Bronchial epithelial cell (primary cell): ENCODE data around the gene JMY. TPM values are rescaled to one million over a fixed set of nuclear protein-coding genes. Genes with fewer than 3 reads are reported as not detected.

ENCODE experiments used
- DNase-seq: peaks from one replicate; pipeline ENCODE4 v3.0.0-alpha.2; 2010; ENCODE audit warnings: low read depth
- FAIRE-seq: peaks from 2 replicates; lab custom pipeline; 2011; peaks lifted over from hg19 to GRCh38; lab: Jason Lieb, UNC
- H3K27me3 ChIP-seq: 2 replicates; pipeline ENCODE4 v1.5.1; 2011; ENCODE audit warnings: low read length; ENCODE audit not compliant: control insufficient read depth, insufficient read depth
- H3K36me3 ChIP-seq: 2 replicates; pipeline ENCODE4 v1.5.1; 2011; ENCODE audit warnings: low read length; ENCODE audit not compliant: control insufficient read depth, insufficient read depth
- H3K4me3 ChIP-seq: 2 replicates; pipeline ENCODE4 v1.5.1; 2011; ENCODE audit warnings: mild to moderate bottlenecking, low read depth, low read length, control low read depth
- CTCF ChIP-seq: IDR thresholded peaks from 2 replicates; pipeline ENCODE4 v1.5.1; 2011; ENCODE audit warnings: mild to moderate bottlenecking, moderate library complexity, low read length, control low read depth, inconsistent platforms; ENCODE audit not compliant: insufficient read depth, severe bottlenecking
- total RNA-seq: library from RNA; depleted of rRNA; stranded (reverse); fragments of >200 nt; gene quantifications from 2 replicates; pipeline ENCODE4 v1.2.1, GENCODE V29; 2014

Gene JMY
- total RNA-seq, 1 donor from 2014 or later = 14.5 TPM

DNA sequence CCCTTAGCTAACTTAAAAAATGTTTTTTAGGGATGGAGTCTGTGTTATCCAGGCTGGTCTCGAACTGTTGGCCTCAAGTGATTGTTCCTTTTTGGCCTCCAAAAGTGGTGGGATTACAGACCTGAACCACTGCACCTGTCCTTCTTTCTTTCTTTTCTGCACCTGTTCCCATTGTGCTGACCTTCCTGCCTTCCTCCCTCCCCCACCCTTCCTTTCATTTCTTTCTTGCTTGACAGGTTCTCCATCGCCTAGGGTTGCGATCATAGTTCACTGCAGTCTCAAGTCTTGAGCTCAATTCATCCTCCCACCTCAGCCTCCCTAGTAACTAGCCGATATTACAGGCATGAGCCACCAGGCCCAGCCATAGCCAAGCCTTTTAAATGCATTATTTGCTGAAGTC lies 20.6 kb downstream of the JMY start:
- DNase-seq (no peak), FAIRE-seq (no peak)
- TF ChIP-seq CTCF = no peak
- Histone ChIP-seq H3K36me3 (no peaks in the 10 kb centered on the region), H3K4me3 (no peak overlapping the region), H3K27me3 (no peaks in the 10 kb centered on the region)

- DNase-seq = no peak
- H3K27me3 ChIP-seq = no peaks in the 10 kb centered on the region
- H3K4me3 ChIP-seq = no peak overlapping the region
- H3K36me3 ChIP-seq = no peaks in the 10 kb centered on the region
- FAIRE-seq = no peak
- TF ChIP-seq CTCF = no peak
Measured at GRCh38 chr5:79257314-79257713, 21.4 kb downstream of the JMY start.

DNA sequence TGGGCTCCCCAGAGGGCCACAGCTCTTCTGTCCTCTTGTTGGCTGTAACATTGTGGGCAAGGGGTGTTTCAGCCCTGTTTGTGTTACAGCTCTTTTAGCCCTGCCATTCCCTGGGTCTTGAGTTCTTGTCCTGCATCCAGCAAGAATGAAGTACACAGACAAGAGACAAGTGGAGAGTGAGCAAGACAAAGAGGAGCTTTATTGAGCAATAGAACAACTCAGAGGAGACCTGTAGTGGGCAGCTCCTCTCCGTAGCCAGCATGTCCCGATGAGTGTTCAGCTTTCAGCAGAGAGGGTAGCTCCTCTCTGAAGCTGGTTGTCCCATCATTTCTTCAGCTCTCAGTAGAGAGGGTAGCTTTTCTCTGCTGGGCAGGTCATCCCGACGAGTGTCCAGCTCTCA lies 22.9 kb downstream of the JMY start:
- no peaks in the 10 kb centered on the region for H3K27me3 ChIP-seq
- DNase-seq = no peak
- no peaks in the 10 kb centered on the region for H3K36me3 ChIP-seq
- FAIRE-seq = peak; percentile 70
- H3K4me3 ChIP-seq = no peak overlapping the region
- no peak for TF ChIP-seq CTCF

GRCh38 chr5:79259383-79259782 lies 23.5 kb downstream of the JMY start:
- FAIRE-seq = no peak
- H3K27me3 ChIP-seq = no peaks in the 10 kb centered on the region
- no peak for DNase-seq
- TF ChIP-seq CTCF = no peak
- no peak overlapping the region for H3K4me3 ChIP-seq
- no peaks in the 10 kb centered on the region for H3K36me3 ChIP-seq

DNA sequence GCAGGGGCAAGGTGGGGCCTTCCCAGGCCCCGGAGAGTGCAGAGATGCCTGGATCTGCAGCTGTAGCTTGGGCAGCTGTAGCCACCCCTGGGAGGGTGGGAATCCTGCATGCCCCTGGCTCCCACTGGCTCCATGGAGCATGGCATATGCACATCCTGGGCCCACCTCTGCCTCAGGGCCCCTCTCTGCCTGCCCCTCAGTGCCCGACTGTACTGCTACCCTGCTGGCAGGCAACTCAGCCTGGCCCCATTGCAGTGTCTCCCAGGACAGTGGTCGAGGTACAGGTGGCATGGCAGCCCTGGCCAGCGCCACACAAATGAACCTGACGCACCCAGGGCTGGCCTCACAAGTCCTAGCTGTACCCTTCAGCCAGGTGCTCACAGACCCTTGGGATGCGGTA lies 23.9 kb downstream of the JMY start:
- Histone ChIP-seq H3K36me3 (no peaks in the 10 kb centered on the region), H3K4me3 (no peak overlapping the region), H3K27me3 (no peaks in the 10 kb centered on the region)
- FAIRE-seq (no peak), DNase-seq (no peak)
- TF ChIP-seq CTCF = no peak

DNA sequence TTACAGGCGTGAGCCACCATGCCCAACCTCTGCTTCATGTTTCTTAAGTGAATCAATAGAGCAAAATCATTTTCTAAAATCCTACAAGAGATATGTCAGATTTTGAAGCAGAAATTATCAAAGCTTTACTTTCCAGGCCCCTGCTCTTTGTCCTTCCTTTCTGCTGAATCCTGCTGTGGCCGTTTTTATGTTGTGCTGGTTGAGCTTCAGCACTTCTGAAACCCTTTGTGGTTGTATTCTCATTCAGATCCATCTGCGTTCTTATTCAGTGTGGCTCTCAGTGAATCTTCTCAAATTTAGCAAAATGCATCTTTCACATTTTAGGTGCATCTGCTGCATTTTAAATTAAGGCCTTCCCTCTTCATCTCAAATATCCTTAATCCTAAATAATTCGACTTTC lies 26.0 kb downstream of the JMY start:
- FAIRE-seq (no peak), DNase-seq (no peak)
- no peak for TF ChIP-seq CTCF
- H3K4me3 ChIP-seq = no peak overlapping the region
- no peaks in the 10 kb centered on the region for H3K27me3 ChIP-seq
- no peaks in the 10 kb centered on the region for H3K36me3 ChIP-seq
